Activated naive CD4-positive, alpha-beta T cell treated with anti-CD3 and anti-CD28 coated beads for 36 hours (primary cell): Measurements from ENCODE around the gene OSBP2. TPM values are rescaled to one million over a fixed set of nuclear protein-coding genes. Genes with fewer than 3 reads are reported as not detected.

ENCODE experiments used
- CTCF ChIA-PET: fragments of 350-600 bp; sonication (Branson Sonifier 250); formaldehyde crosslinking; loops from one replicate; lab custom pipeline; 2021; ENCODE audit warnings: antibody characterized with exemption; lab: Charles Lee
- DNase-seq: peaks from one replicate; pipeline ENCODE4 v3.0.0-alpha.2; 2020
- H3K27ac Mint-ChIP-seq: one replicate; pipeline ENCODE4 v1.8.0; 2021; ENCODE audit warnings: mild to moderate bottlenecking, mixed read lengths
- H3K27me3 Mint-ChIP-seq: one replicate; pipeline ENCODE4 v1.8.0; 2021; ENCODE audit warnings: low read depth, mixed read lengths
- H3K36me3 Mint-ChIP-seq: one replicate; pipeline ENCODE4 v1.8.0; 2021; ENCODE audit warnings: low read depth, mixed read lengths
- H3K4me1 Mint-ChIP-seq: one replicate; pipeline ENCODE4 v1.8.0; 2021; ENCODE audit warnings: low read depth, mixed read lengths
- H3K4me3 Mint-ChIP-seq: one replicate; pipeline ENCODE4 v1.8.0; 2021; ENCODE audit warnings: mild to moderate bottlenecking, moderate library complexity, mixed read lengths
- H3K9me3 Mint-ChIP-seq: one replicate; pipeline ENCODE4 v1.8.0; 2021; ENCODE audit warnings: mixed read lengths
- intact Hi-C: fragments of 100-400 bp; cut with micrococcal nuclease; formaldehyde crosslinking; loops from one replicate; pipeline ENCODE4 v1.15.1; 2023
- total RNA-seq, 2 experiments: library from RNA; stranded (reverse); gene quantifications; one replicate each; pipeline ENCODE4 v1.2.3, GENCODE V29; 2021

The OSBP2 gene
- total RNA-seq, 2 experiments from 2014 or later, result 0.81 to 0.89 TPM

GRCh38 chr22:30751529-30751928 lies 56.9 kb downstream of the OSBP2 start:
- H3K27me3 Mint-ChIP-seq, result no peaks in the 10 kb centered on the region
- no peak for DNase-seq
- H3K4me1 Mint-ChIP-seq, result peaks cover 2% of the 10 kb centered on the region
- CTCF ChIA-PET, result no interaction called here
- intact Hi-C loops, result no loop called here
- H3K27ac Mint-ChIP-seq, result no peak overlapping the region
- no peak overlapping the region for H3K4me3 Mint-ChIP-seq
- H3K36me3 Mint-ChIP-seq, result no peaks in the 10 kb centered on the region
- H3K9me3 Mint-ChIP-seq, result peaks cover 5% of the 10 kb centered on the region

GRCh38 chr22:30752771-30753170 lies 58.1 kb downstream of the OSBP2 start:
- H3K27me3 Mint-ChIP-seq, result peaks cover 2% of the 10 kb centered on the region
- H3K9me3 Mint-ChIP-seq, result peaks cover 5% of the 10 kb centered on the region
- intact Hi-C loops, result no loop called here
- no peaks in the 10 kb centered on the region for H3K36me3 Mint-ChIP-seq
- H3K27ac Mint-ChIP-seq, result no peak overlapping the region
- no peak overlapping the region for H3K4me3 Mint-ChIP-seq
- H3K4me1 Mint-ChIP-seq, result no peaks in the 10 kb centered on the region
- DNase-seq, result no peak
- CTCF ChIA-PET, result interaction anchor here (0.6 to 7.5 kb wide), 4 partner anchors 10 to 388 kb away, joined by 3 to 156 read pairs (median 3); partner anchors contain the start of genes SLC35E4 and TCN2

- Mint-ChIP-seq H3K9me3 (peaks cover 5% of the 10 kb centered on the region), H3K4me3 (no peak overlapping the region), H3K4me1 (no peaks in the 10 kb centered on the region), H3K27me3 (peaks cover 3% of the 10 kb centered on the region), H3K36me3 (no peaks in the 10 kb centered on the region), H3K27ac (no peak overlapping the region)
- no peak for DNase-seq
- CTCF ChIA-PET, result interaction anchor here (0.5 to 7.5 kb wide), 4 partner anchors 8 to 120 kb away, joined by 3 to 156 read pairs (median 4); partner anchors contain the start of gene SLC35E4
- intact Hi-C loops, result loop anchor here (2.0 kb wide), 1 partner anchor 309 kb away; no protein-coding TSS in a partner anchor
Measured at GRCh38 chr22:30753701-30754100, 59.0 kb downstream of the OSBP2 start.

- peaks cover 3% of the 10 kb centered on the region for H3K27me3 Mint-ChIP-seq
- no peak overlapping the region for H3K27ac Mint-ChIP-seq
- no peaks in the 10 kb centered on the region for H3K4me1 Mint-ChIP-seq
- CTCF ChIA-PET, result interaction anchor here (0.6 to 7.5 kb wide), 24 partner anchors 8 to 437 kb away, joined by 3 to 156 read pairs (median 4); partner anchors contain the start of genes PES1, SLC35E4 and TCN2
- intact Hi-C loops, result loop anchor here (2.0 kb wide), 1 partner anchor 310 kb away; no protein-coding TSS in a partner anchor
- no peak for DNase-seq
- peaks cover 5% of the 10 kb centered on the region for H3K9me3 Mint-ChIP-seq
- no peak overlapping the region for H3K4me3 Mint-ChIP-seq
- no peaks in the 10 kb centered on the region for H3K36me3 Mint-ChIP-seq
Measured at GRCh38 chr22:30754521-30754920, 59.8 kb downstream of the OSBP2 start.

- DNase-seq, result peak; percentile 82
- intact Hi-C loops, result loop anchor here (1.0 to 2.0 kb wide), 3 partner anchors 88 to 310 kb away; partner anchors contain the start of gene DUSP18
- peaks cover 3% of the 10 kb centered on the region for H3K27me3 Mint-ChIP-seq
- CTCF ChIA-PET, result interaction anchor here (0.6 to 7.5 kb wide), 26 partner anchors 8 to 437 kb away, joined by 3 to 156 read pairs (median 4); partner anchors contain the start of genes PES1, SLC35E4 and TCN2
- no peak overlapping the region for H3K4me3 Mint-ChIP-seq
- H3K36me3 Mint-ChIP-seq, result no peaks in the 10 kb centered on the region
- peaks cover 5% of the 10 kb centered on the region for H3K9me3 Mint-ChIP-seq
- H3K4me1 Mint-ChIP-seq, result no peaks in the 10 kb centered on the region
- no peak overlapping the region for H3K27ac Mint-ChIP-seq
Measured at GRCh38 chr22:30754971-30755758, 60.5 kb downstream of the OSBP2 start.

- DNase-seq, result no peak
- CTCF ChIA-PET, result interaction anchor here (0.8 to 7.5 kb wide), 14 partner anchors 9 to 438 kb away, joined by 3 to 156 read pairs (median 7); partner anchors contain the start of genes PES1, SLC35E4 and TCN2
- intact Hi-C loops, result loop anchor here (1.0 to 2.0 kb wide), 3 partner anchors 88 to 311 kb away; partner anchors contain the start of gene DUSP18
Measured at GRCh38 chr22:30755759-30756124, 61.1 kb downstream of the OSBP2 start.

GRCh38 chr22:30763815-30764673 lies 69.4 kb downstream of the OSBP2 start:
- peak; percentile 79 for DNase-seq
- H3K4me1 Mint-ChIP-seq, result peaks cover 2% of the 10 kb centered on the region
- no peaks in the 10 kb centered on the region for H3K9me3 Mint-ChIP-seq
- H3K4me3 Mint-ChIP-seq, result no peak overlapping the region
- H3K36me3 Mint-ChIP-seq, result no peaks in the 10 kb centered on the region
- no peak overlapping the region for H3K27ac Mint-ChIP-seq
- intact Hi-C loops, result loop anchor here (1.0 to 2.0 kb wide), 3 partner anchors 156 to 385 kb away; no protein-coding TSS in a partner anchor
- no peaks in the 10 kb centered on the region for H3K27me3 Mint-ChIP-seq
- CTCF ChIA-PET, result interaction anchor here (1.0 to 4.2 kb wide), 11 partner anchors 9 to 332 kb away, joined by 3 to 38 read pairs (median 7); partner anchors contain the start of gene SLC35E4

More at GRCh38 chr22:30755759-30756124, 61.1 kb downstream of the OSBP2 start:
- no peak overlapping the region for H3K27ac Mint-ChIP-seq
- no peaks in the 10 kb centered on the region for H3K4me1 Mint-ChIP-seq
- no peaks in the 10 kb centered on the region for H3K36me3 Mint-ChIP-seq
- H3K4me3 Mint-ChIP-seq, result no peak overlapping the region
- H3K9me3 Mint-ChIP-seq, result peaks cover 5% of the 10 kb centered on the region
- peaks cover 3% of the 10 kb centered on the region for H3K27me3 Mint-ChIP-seq

GRCh38 chr22:30767661-30768060 lies 73.0 kb downstream of the OSBP2 start:
- H3K27ac Mint-ChIP-seq, result no peak overlapping the region
- intact Hi-C loops, result no loop called here
- CTCF ChIA-PET, result no interaction called here
- no peak for DNase-seq
- H3K9me3 Mint-ChIP-seq, result no peaks in the 10 kb centered on the region
- H3K4me3 Mint-ChIP-seq, result no peak overlapping the region
- no peaks in the 10 kb centered on the region for H3K27me3 Mint-ChIP-seq
- peaks cover 2% of the 10 kb centered on the region for H3K4me1 Mint-ChIP-seq
- H3K36me3 Mint-ChIP-seq, result no peaks in the 10 kb centered on the region

- no peak overlapping the region for H3K27ac Mint-ChIP-seq
- no peaks in the 10 kb centered on the region for H3K4me1 Mint-ChIP-seq
- no peaks in the 10 kb centered on the region for H3K36me3 Mint-ChIP-seq
- H3K4me3 Mint-ChIP-seq, result no peak overlapping the region
- no peaks in the 10 kb centered on the region for H3K27me3 Mint-ChIP-seq
- intact Hi-C loops, result no loop called here
- no peak for DNase-seq
- no peaks in the 10 kb centered on the region for H3K9me3 Mint-ChIP-seq
- CTCF ChIA-PET, result interaction anchor here (0.5 to 0.6 kb wide), 2 partner anchors 50 to 205 kb away, joined by 3 to 6 read pairs; no protein-coding TSS in a partner anchor
Measured at GRCh38 chr22:30770716-30771115, 76.0 kb downstream of the OSBP2 start.

- no peak overlapping the region for H3K27ac Mint-ChIP-seq
- no peak overlapping the region for H3K4me3 Mint-ChIP-seq
- H3K27me3 Mint-ChIP-seq, result no peaks in the 10 kb centered on the region
- H3K4me1 Mint-ChIP-seq, result no peaks in the 10 kb centered on the region
- H3K9me3 Mint-ChIP-seq, result no peaks in the 10 kb centered on the region
- no peak for DNase-seq
- intact Hi-C loops, result no loop called here
- no peaks in the 10 kb centered on the region for H3K36me3 Mint-ChIP-seq
- CTCF ChIA-PET, result interaction anchor here (2.5 kb wide), 1 partner anchor 10 kb away, joined by 7 read pairs; no protein-coding TSS in a partner anchor
Measured at GRCh38 chr22:30773919-30774318, 79.2 kb downstream of the OSBP2 start.

GRCh38 chr22:30774566-30774965 lies 79.9 kb downstream of the OSBP2 start:
- intact Hi-C loops, result no loop called here
- no peaks in the 10 kb centered on the region for H3K27me3 Mint-ChIP-seq
- no peaks in the 10 kb centered on the region for H3K36me3 Mint-ChIP-seq
- no peak overlapping the region for H3K4me3 Mint-ChIP-seq
- H3K4me1 Mint-ChIP-seq, result no peaks in the 10 kb centered on the region
- no peaks in the 10 kb centered on the region for H3K9me3 Mint-ChIP-seq
- no peak for DNase-seq
- CTCF ChIA-PET, result no interaction called here
- no peak overlapping the region for H3K27ac Mint-ChIP-seq
